AG04450 (cell line): ENCODE data around the gene ANKRD39. TPM values are rescaled to one million over a fixed set of nuclear protein-coding genes. Genes with fewer than 3 reads are reported as not detected.

Experiments
- CTCF ChIA-PET: fragments of 300-600, 350-600 bp; formaldehyde crosslinking; extraction: SDS; loops from one replicate; lab custom pipeline; 2022; ENCODE audit warnings: antibody characterized with exemption, inconsistent platforms; lab: Charles Lee
- POLR2A ChIA-PET: fragments of 350-600 bp; formaldehyde crosslinking; extraction: SDS; loops from one replicate; lab custom pipeline; 2021; ENCODE audit warnings: antibody characterized with exemption, inconsistent platforms; lab: Yijun Ruan, JAX
- DNase-seq: peaks from one replicate; pipeline ENCODE4 v3.0.0-alpha.2; 2011; ENCODE audit warnings: low read depth, low spot score
- H3K27ac ChIP-seq: one replicate; pipeline ENCODE4 v1.5.1; 2012; ENCODE audit warnings: low read depth, low read length, control low read depth
- H3K27me3 ChIP-seq: one replicate; pipeline ENCODE4 v1.6.0; 2012; ENCODE audit warnings: low read length; ENCODE audit not compliant: control insufficient read depth, insufficient read depth
- H3K4me3 ChIP-seq: 2 replicates; pipeline ENCODE4 v1.5.1; 2011; ENCODE audit warnings: mild to moderate bottlenecking, low read depth, low read length, control low read depth
- H3K9me3 ChIP-seq: 2 replicates; pipeline ENCODE4 v1.5.1; 2012; ENCODE audit warnings: low read length; ENCODE audit not compliant: control insufficient read depth, insufficient read depth
- polyA plus RNA-seq: library from polyadenylated mRNA; depleted of rRNA; stranded (reverse); fragments of >200 nt; gene quantifications from 2 replicates; pipeline ENCODE4 v1.2.3, GENCODE V29; 2011
- TF ChIP-seq, protein P1 (sequence below): IDR thresholded peaks from 2 replicates; pipeline ENCODE4 v1.5.1; 2011; ENCODE audit warnings: low read depth, low read length, control low read depth, inconsistent platforms

ANKRD39 gene
- polyA plus RNA-seq, 1 experiment = 3.8 TPM

DNA sequence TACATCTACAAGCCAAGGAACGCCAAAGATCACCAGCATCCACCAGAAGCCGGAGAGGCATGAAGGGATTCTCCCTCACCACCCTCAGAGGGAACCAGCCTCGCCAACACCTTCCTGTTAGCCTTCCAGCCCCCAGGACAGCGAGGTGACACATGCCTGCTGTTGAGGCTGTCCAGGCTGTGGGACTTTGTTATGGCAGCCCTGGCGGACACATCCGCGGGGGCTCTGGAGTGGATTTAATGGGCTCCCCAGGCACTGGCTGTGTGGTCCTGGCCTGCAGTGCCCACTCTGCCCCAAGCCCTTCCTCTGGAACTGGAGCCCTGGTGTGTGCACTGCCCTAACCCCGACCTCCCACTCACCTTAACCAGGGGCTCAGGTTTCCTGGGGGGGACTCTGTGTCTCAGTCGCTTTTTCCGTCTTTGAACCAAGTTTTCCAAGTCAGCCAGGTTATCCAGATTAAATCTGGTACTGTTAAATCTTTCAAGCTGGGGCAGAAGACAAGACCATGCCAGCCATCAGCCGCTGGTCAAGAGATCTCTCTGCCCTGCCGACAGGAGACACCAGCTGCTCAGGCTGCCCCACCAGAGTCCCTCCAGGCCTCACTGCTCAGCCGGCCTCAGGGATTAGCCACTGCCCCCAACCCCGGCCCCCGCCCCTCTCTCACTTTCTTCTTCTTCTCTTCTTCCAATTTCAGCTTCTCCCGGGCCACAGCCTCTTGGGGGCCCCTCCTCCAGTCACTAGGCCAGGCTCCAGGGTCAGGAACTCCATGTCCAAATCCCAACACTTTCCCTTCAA, 15.9 kb downstream of the ANKRD39 start:
- ChIA-PET POLR2A (no interaction called here), CTCF (interaction anchor here (0.7 kb wide), 1 partner anchor 27 kb away, joined by 5 read pairs; no protein-coding TSS in a partner anchor)
- Histone ChIP-seq H3K27ac (no peak overlapping the region), H3K9me3 (no peaks in the 10 kb centered on the region), H3K4me3 (no peak overlapping the region), H3K27me3 (no peaks in the 10 kb centered on the region)
- DNase-seq = no peak
- TF ChIP-seq, protein P1, sequence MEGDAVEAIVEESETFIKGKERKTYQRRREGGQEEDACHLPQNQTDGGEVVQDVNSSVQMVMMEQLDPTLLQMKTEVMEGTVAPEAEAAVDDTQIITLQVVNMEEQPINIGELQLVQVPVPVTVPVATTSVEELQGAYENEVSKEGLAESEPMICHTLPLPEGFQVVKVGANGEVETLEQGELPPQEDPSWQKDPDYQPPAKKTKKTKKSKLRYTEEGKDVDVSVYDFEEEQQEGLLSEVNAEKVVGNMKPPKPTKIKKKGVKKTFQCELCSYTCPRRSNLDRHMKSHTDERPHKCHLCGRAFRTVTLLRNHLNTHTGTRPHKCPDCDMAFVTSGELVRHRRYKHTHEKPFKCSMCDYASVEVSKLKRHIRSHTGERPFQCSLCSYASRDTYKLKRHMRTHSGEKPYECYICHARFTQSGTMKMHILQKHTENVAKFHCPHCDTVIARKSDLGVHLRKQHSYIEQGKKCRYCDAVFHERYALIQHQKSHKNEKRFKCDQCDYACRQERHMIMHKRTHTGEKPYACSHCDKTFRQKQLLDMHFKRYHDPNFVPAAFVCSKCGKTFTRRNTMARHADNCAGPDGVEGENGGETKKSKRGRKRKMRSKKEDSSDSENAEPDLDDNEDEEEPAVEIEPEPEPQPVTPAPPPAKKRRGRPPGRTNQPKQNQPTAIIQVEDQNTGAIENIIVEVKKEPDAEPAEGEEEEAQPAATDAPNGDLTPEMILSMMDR = no peak

DNA sequence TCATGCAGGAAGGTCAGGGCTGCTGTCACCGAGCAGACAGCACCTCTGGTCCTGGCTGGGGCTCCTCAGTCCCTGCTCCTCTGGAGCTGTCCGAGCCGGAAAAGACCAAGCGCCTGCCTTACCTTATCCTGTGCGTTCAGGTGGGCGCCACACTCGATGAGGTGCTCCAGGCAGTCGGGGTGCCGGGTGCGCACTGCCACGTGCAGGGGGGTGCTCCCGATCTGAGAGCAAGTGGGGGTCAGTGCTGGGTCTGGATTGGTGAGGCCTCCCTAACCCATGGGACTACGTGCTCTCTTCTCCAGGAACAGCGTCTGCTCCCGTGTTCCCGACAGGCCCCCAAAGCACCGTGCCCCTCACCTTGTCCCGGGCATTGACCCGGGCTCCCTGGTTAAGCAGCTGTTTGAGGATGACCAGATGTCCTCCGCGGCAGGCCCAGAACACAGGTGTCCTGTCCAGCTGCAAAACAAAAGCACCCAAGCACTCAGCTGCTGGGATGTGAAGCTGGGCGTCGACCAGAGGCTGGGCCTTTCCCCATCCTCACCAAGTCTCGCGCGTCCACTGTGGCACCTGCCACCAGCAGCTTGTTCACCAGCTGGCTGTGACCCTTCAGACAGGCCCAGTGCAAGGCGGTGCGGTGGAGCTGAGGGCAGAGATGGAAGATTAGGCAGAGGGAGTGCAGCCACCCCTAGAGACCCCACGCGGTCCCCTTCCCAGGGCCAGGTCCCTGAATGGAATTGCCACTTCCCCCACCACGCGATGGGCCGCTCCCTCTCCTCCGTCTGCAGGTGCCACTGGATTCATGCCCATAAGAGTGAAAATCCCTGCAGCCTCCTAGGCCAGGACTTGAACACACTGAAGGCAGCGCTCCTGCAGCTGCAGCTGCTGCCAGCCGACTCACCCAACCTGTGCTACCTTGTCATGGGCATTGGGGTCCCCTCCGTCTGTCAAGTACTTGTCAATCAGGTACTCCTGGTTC, 17.7 kb downstream of the ANKRD39 start:
- CTCF ChIA-PET = no interaction called here
- TF ChIP-seq, protein P1 = no peak
- H3K9me3 ChIP-seq = no peaks in the 10 kb centered on the region

DNA sequence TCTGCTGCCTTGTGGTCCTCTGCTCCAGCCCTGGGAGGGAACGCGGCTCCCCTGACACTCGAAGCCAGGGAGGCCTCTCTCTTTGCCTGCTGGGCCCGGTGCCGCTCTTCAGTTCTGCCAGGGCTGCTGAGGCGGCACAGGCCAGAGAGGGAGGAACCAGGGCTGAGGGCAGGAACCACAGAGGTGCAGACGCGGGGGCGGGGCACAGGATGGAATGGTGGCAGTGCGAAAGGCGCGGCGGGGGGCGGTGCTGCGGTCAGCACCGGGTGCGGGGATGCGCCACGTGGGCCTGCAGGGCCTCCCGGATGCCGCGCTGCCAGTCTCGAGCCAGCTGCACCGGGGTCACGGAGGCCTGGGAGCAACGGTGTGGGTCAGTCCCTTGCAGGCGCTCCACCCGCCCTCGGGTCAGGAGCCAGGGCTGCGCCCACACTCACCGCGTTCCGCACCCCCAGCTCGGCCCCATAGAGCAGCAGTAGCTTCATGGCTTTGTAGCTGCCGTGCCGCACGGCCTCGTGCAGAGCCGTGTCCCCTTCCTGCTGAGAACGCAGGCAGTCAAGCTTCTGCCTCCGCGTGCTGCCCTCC, 18.4 kb downstream of the ANKRD39 start:
- ChIA-PET CTCF (no interaction called here), POLR2A (interaction anchor here (0.5 to 1.0 kb wide), 2 partner anchors 15 to 308 kb away, joined by 3 to 4 read pairs; no protein-coding TSS in a partner anchor)
- no peak overlapping the region for H3K27ac ChIP-seq
- H3K27me3 ChIP-seq = no peaks in the 10 kb centered on the region
- no peaks in the 10 kb centered on the region for H3K9me3 ChIP-seq
- TF ChIP-seq, protein P1 = no peak
- H3K4me3 ChIP-seq = no peak overlapping the region
- no peak for DNase-seq

More for the DNA sequence above, 17.7 kb downstream of the ANKRD39 start:
- POLR2A ChIA-PET = interaction anchor here (0.5 to 1.0 kb wide), 2 partner anchors 16 to 308 kb away, joined by 3 to 4 read pairs; no protein-coding TSS in a partner anchor
- no peak for DNase-seq
- H3K27me3 ChIP-seq = no peaks in the 10 kb centered on the region
- H3K27ac ChIP-seq = no peak overlapping the region
- H3K4me3 ChIP-seq = no peak overlapping the region

DNA sequence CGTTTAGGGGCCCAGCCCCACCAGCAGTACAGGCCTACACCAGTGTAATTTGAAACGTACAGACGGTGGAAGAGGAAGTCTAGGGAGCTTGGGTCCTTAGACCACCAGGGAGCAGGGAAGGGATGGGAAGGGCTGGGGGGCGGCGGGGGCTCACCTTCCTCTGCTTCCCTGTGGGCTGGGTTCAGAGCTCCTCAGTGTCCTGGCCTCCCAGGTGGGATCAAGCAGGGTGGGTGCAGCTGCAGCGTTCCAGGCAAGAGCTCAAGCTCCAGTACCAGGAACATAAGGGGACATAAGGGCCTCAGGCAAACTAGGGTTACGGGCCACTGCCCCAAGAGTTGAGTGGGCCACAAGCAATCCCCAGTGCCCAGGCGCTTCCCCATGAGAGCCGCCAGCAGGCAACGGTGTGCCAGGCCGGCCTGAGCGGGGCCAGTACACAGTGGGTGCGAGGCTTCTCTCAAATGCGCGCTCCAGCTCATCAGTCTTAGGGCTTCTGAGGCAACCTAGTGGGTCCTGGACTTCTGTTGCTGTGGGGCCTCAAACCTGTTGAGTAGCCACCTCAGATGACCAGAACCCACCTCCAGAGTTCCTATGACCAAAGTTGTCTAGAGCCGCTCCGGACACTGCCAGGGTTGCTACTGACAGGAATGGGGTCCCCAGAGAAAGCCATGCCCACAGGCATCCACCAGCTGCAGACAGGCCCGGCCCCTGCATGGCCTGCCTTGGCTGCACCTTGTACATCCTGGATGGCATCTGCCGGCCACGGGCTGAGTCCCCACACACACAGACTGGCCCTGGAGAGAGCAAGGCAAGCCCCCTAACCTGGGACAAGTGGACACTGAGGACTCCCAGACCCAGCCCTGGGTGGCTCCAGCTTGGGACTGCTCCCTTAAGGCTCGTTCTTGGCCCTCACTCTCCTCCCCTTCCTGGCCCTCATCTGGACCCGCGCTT, 19.2 kb downstream of the ANKRD39 start:
- TF ChIP-seq, protein P1 = no peak
- no peaks in the 10 kb centered on the region for H3K27me3 ChIP-seq
- no peaks in the 10 kb centered on the region for H3K9me3 ChIP-seq
- H3K4me3 ChIP-seq = no peak overlapping the region
- no peak overlapping the region for H3K27ac ChIP-seq
- CTCF ChIA-PET = no interaction called here
- no peak for DNase-seq
- POLR2A ChIA-PET = no interaction called here
